ENCODE results near the gene STS.

The STS gene

GRCh38 chrX:7188672-7189071 lies 41.2 kb downstream of the STS start:
- DNase-seq (ENCODE audit: low spot score), result no peak

- DNase-seq (ENCODE audit: low spot score), result no peak
Measured at GRCh38 chrX:7190157-7190556, 42.6 kb downstream of the STS start.

GRCh38 chrX:7191681-7192110 lies 44.2 kb downstream of the STS start:
- no peak for DNase-seq (ENCODE audit: low spot score)

- no peak for DNase-seq (ENCODE audit: low spot score)
Measured at GRCh38 chrX:7192871-7193270, 45.4 kb downstream of the STS start.

- no peak for DNase-seq (ENCODE audit: low spot score)
Measured at GRCh38 chrX:7194606-7195005, 47.1 kb downstream of the STS start.

Data from AG08396 (cell line).